Osteoblast (primary cell): ENCODE results near the gene LIX1. TPM values are rescaled to one million over a fixed set of nuclear protein-coding genes. Genes with fewer than 3 reads are reported as not detected.

ENCODE experiments used
- DNase-seq: peaks from one replicate; pipeline ENCODE4 v3.0.0; 2011; ENCODE audit warnings: low spot score, mixed read lengths; ENCODE audit not compliant: insufficient read length; ENCODE audit errors: missing footprints
- H2AFZ ChIP-seq: 2 replicates; pipeline ENCODE4 v1.6.0; 2011; ENCODE audit warnings: mild to moderate bottlenecking, low read length
- H3K27ac ChIP-seq: 2 replicates; pipeline ENCODE4 v1.5.1; 2011; ENCODE audit warnings: mild to moderate bottlenecking, low read depth, low read length, moderate library complexity
- H3K27me3 ChIP-seq: 2 replicates; pipeline ENCODE4 v1.6.0; 2012; ENCODE audit warnings: mild to moderate bottlenecking, control low read depth, inconsistent platforms, low read length, moderate library complexity; ENCODE audit not compliant: insufficient read depth
- H3K36me3 ChIP-seq: 2 replicates; pipeline ENCODE4 v1.5.1; 2011; ENCODE audit warnings: mild to moderate bottlenecking, low read length, control low read depth, moderate library complexity; ENCODE audit not compliant: insufficient read depth
- H3K4me1 ChIP-seq: 2 replicates; pipeline ENCODE4 v1.5.1; 2011; ENCODE audit warnings: mild to moderate bottlenecking, low read length, control low read depth, moderate library complexity; ENCODE audit not compliant: insufficient read depth
- H3K4me2 ChIP-seq: 2 replicates; pipeline ENCODE4 v1.6.0; 2011; ENCODE audit warnings: mild to moderate bottlenecking, low read length; ENCODE audit not compliant: insufficient read depth
- H3K4me3 ChIP-seq: fragments of 200-600 bp; sonication (generic); 3 replicates; pipeline ENCODE4 v1.5.1; 2012; ENCODE audit warnings: mild to moderate bottlenecking, low read length, inconsistent platforms; ENCODE audit not compliant: insufficient read depth
- H3K79me2 ChIP-seq: 2 replicates; pipeline ENCODE4 v1.6.0; 2012; ENCODE audit warnings: mild to moderate bottlenecking, low read length, control low read depth, inconsistent platforms; ENCODE audit not compliant: insufficient read depth
- H3K9me3 ChIP-seq: 2 replicates; pipeline ENCODE4 v1.5.1; 2011; ENCODE audit warnings: low read depth, low read length, control low read depth
- H4K20me1 ChIP-seq: 2 replicates; pipeline ENCODE4 v1.6.0; 2012; ENCODE audit warnings: mild to moderate bottlenecking, low read length, control low read depth; ENCODE audit not compliant: insufficient read depth
- total RNA-seq: library from RNA; depleted of rRNA; stranded (reverse); fragments of >200 nt; gene quantifications from 2 replicates; pipeline ENCODE4 v1.2.3, GENCODE V29; 2012
- TF ChIP-seq, protein P1 (sequence below): IDR thresholded peaks from 2 replicates; pipeline ENCODE4 v1.5.1; 2011; ENCODE audit warnings: mild to moderate bottlenecking, low read depth, low read length, moderate library complexity; ENCODE audit errors: extremely low read depth

Gene LIX1
- total RNA-seq, 1 donor, result not detected

DNA sequence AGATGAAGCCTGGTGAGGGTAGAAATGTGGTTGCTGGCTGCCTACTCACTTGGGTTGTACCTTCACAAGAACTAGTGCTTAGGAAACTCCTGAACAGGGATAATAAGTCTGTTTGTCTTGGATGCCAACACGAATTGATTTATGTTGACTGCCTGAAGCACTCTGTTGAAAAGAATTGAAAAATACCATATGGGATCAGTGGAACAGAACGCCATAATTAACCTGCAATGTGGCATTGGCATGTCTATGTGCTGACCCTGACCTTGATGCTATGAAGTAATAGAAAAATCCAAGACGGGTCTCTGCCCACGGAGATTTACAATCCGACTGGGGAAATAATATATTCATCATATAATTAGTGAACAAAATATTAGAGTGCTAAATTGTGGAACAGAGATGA lies 10.5 kb downstream of the LIX1 start:
- peaks cover 3% of the 10 kb centered on the region for H3K4me1 ChIP-seq
- H2AFZ ChIP-seq, result no peak overlapping the region
- H3K9me3 ChIP-seq, result no peaks in the 10 kb centered on the region
- H3K36me3 ChIP-seq, result no peaks in the 10 kb centered on the region
- H3K79me2 ChIP-seq, result no peaks in the 10 kb centered on the region
- H3K27me3 ChIP-seq, result peaks cover 16% of the 10 kb centered on the region
- H3K4me2 ChIP-seq, result no peak overlapping the region
- TF ChIP-seq, protein P1, sequence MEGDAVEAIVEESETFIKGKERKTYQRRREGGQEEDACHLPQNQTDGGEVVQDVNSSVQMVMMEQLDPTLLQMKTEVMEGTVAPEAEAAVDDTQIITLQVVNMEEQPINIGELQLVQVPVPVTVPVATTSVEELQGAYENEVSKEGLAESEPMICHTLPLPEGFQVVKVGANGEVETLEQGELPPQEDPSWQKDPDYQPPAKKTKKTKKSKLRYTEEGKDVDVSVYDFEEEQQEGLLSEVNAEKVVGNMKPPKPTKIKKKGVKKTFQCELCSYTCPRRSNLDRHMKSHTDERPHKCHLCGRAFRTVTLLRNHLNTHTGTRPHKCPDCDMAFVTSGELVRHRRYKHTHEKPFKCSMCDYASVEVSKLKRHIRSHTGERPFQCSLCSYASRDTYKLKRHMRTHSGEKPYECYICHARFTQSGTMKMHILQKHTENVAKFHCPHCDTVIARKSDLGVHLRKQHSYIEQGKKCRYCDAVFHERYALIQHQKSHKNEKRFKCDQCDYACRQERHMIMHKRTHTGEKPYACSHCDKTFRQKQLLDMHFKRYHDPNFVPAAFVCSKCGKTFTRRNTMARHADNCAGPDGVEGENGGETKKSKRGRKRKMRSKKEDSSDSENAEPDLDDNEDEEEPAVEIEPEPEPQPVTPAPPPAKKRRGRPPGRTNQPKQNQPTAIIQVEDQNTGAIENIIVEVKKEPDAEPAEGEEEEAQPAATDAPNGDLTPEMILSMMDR, result no peak
- no peak for DNase-seq
- H4K20me1 ChIP-seq, result no peaks in the 10 kb centered on the region
- no peak overlapping the region for H3K27ac ChIP-seq
- H3K4me3 ChIP-seq, result no peak overlapping the region

GRCh38 chr5:97131139-97131710 lies 11.2 kb downstream of the LIX1 start:
- Histone ChIP-seq H3K4me1 (peaks cover 3% of the 10 kb centered on the region), H3K36me3 (no peaks in the 10 kb centered on the region), H3K4me3 (no peak overlapping the region), H3K9me3 (no peaks in the 10 kb centered on the region), H3K4me2 (no peak overlapping the region), H2AFZ (no peak overlapping the region), H3K27me3 (peaks cover 16% of the 10 kb centered on the region), H3K79me2 (no peaks in the 10 kb centered on the region), H4K20me1 (no peaks in the 10 kb centered on the region), H3K27ac (no peak overlapping the region)
- peak; percentile 46 for DNase-seq
- TF ChIP-seq, protein P1, result no peak

DNA sequence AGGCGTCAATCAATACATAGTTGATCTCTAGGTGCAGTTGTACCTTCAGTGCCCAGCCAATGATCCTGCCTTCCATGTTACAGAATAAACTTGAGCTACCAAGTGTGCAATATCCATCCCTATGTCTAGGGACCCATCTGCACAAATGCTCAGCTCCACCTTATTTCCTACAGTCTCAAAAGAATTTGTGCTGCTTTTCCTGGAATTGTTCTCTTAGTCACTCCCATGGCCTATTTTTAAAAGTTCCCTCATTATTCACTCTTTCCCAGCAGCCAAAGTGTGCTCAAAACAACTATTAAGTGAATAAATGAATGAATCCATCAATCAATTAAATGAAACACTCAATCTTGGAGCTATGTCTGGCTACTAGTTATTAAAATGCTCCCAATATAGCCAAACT lies 14.7 kb downstream of the LIX1 start:
- Histone ChIP-seq H3K4me2 (no peak overlapping the region), H3K79me2 (no peaks in the 10 kb centered on the region), H3K4me3 (no peak overlapping the region), H2AFZ (no peak overlapping the region), H3K27ac (no peak overlapping the region), H3K36me3 (no peaks in the 10 kb centered on the region), H3K9me3 (no peaks in the 10 kb centered on the region), H4K20me1 (no peaks in the 10 kb centered on the region), H3K27me3 (peaks cover 27% of the 10 kb centered on the region), H3K4me1 (peaks cover 3% of the 10 kb centered on the region)
- TF ChIP-seq, protein P1, result no peak
- DNase-seq, result no peak

DNA sequence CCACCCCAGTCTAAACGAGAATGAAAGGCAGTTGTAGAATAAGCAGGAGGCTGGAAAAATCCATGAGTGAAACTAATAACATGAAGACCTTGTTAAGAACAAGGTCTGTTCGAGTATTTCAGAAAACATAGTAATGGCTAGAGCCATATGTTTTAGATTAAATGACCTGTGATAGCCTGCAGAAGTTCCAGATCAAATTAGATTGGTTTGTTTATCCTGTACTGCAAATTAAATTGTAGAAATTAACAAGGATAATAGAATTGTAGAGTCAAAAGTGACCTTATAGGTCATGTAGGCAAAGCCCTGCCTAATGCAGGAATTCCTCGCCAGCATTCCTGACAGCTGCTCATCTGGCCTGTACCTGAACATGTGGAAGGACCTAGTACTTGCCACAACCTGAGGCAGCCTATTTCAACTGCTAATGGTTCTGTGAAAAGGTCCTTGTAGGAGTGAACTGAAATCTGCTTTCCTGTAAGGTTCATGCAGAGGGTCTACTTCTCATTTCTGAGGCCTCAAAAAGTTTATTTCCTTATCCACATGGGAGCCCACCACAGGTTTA lies 17.2 kb downstream of the LIX1 start:
- TF ChIP-seq, protein P1, result no peak
- Histone ChIP-seq H4K20me1 (no peaks in the 10 kb centered on the region), H3K4me1 (no peaks in the 10 kb centered on the region), H3K27me3 (peaks cover 39% of the 10 kb centered on the region), H3K4me2 (no peak overlapping the region), H2AFZ (no peak overlapping the region), H3K36me3 (no peaks in the 10 kb centered on the region), H3K9me3 (no peaks in the 10 kb centered on the region), H3K4me3 (no peak overlapping the region), H3K79me2 (no peaks in the 10 kb centered on the region), H3K27ac (no peak overlapping the region)
- no peak for DNase-seq
